GM21515 (cell line): ENCODE data around the gene RORB.
"Not testable (repeated sequence)": the region's sequence is repeated elsewhere in the genome, so short reads cannot be mapped to it uniquely, and the experiment has no call there.

ENCODE experiments used
- ATAC-seq: cut with Tn5 transposase; IDR thresholded peaks from one replicate; pipeline ENCODE4 v1.9.1; 2021; ENCODE audit not compliant: unreplicated experiment

Gene RORB

DNA sequence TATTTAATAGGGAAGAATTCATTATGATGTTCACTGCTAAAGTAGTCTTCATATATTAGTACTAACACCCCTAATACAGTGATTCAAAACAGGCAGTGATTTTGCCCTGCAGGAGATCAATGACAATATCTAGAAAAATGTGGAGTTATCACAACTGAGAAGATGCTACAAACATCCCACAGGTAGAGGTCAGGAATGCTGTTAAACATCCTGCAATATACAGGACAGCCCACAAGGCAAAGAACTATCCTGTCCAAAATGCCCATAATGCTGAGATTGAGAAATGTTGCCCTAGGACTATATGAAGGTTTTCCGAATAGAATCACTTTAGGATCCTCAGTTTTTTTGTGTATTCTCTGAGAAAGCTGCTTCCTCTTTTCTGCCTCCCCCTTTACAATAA is 15.3 kb downstream of the RORB start:
- ATAC-seq, result no peak

DNA sequence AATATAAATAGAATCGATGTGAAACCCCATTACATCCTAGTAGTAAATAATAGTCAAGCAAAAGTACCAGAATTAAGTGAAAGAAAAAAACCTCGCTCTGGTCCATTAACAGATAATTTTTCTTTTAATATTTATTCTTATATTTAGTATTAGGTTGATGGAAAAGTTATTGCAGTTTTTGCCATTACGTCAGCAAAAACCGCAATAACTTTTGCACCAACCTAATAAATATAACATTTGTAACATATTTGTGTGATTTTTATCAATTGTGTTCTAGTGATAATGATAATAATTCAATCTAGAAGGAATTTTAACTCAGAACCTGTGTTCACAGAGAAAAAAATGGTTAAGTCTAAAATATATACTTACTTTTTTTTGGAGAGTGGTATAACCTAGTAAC is 16.1 kb downstream of the RORB start:
- ATAC-seq, result no peak

DNA sequence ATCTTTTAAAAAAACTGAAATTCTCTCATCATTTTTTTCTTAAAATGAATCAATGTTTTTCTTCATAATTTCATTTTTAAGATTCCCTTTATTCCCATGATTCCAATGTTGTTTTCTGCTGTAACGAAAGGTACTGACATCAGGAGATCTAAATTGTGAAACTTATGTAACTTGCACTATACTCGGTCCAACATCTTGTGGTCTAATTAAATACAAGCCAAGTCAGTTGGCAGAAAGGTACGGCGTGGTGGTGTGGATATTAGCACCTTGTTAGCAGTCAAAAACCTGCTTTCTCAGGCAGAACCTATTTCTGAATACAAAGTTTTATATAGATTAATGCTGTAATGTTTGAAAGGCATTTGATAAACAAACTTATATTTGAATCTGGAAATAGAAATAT is 20.1 kb downstream of the RORB start:
- no peak for ATAC-seq

DNA sequence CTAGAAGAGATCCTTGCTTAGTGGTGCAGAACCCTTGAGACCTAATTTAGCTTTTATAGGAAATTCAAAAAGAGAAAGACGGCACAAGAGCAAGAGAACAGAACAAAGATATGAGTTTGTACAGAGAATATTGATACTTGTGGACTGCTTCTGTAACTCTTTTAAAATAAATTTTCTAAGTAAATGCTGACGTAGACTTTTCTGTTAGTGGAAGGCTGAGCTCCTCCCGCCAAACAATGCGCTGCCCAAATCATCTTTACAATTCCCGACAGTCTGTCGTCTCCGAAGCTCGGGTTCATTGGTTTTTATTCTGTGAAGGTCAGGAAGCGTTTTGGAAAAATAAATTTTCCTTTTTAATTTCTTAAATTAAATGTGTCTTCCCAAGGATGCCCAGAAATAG is 22.3 kb downstream of the RORB start:
- ATAC-seq, result no peak

DNA sequence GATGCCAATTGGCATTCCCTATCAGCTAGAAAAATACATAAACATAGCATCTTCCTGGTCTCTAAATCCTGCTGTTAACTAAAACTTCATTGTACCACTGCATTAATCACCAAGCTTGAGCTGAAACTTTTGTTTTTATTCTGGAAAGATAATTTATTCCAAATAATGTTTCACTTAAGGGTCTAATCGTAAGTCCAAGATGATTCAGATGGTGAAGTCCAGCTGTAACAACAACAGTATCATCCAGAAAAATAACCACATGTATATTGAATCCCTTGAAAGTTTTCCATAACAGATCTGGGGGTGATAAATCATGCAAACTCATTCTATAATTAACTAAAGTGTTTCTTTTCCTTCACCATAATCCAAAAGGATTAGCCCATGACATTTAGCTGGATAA is 23.9 kb downstream of the RORB start:
- no peak for ATAC-seq

DNA sequence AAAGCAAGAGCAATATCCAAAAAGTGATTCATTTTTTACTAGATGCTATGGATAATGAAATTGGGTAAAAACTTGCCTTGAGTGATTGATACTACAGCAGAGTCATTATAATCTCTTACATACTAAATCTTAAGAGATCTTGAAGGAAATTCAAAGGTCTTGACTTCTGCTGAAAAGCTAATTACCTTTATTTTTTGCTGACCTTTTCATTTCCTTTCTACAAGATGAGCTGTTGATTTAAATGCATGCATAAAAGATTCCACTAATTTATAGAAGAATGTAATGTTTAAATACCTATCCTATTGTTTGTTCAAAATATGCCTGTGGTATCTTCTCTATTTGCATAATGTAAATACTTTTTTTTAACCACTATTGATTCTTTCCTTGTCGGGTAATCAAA is 27.2 kb downstream of the RORB start:
- no peak for ATAC-seq

DNA sequence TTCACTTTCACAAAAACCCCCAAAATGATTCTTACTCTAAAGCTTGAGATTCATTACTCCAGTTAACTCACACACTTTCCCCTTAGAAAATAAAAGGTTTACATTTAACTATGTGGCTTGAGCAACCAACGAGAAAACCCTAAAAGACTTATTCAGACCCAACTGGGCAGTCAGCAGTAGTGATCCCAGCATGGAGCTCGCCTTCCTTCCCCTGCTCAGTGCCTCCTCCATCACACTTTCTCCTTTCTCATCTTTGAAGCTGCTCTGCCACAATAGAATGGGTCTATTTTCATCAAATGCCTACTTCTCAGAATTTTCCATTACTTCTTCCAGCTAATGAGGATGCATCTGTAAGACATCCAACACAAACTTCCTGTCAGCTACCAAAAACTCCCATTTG is 29.1 kb downstream of the RORB start:
- ATAC-seq, result no peak

DNA sequence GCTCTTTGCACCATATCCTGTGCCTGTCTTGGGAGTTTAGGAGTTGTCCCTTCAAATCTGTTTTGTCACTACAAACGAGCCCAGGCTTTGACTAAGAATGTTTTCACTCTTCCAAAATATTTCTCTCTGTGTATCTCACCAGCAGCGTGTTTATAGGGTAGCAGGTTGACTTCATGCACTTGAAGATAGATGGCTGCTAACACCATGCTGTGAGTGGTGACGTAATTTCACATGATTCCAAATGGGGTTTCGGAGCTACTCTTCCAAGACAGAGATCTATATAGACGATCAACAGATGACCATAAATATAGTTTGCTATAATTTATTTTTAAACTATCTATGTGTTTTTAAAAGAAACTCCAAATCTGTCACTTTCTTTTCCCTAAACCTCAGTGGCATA is 30.6 kb downstream of the RORB start:
- ATAC-seq, result no peak

DNA sequence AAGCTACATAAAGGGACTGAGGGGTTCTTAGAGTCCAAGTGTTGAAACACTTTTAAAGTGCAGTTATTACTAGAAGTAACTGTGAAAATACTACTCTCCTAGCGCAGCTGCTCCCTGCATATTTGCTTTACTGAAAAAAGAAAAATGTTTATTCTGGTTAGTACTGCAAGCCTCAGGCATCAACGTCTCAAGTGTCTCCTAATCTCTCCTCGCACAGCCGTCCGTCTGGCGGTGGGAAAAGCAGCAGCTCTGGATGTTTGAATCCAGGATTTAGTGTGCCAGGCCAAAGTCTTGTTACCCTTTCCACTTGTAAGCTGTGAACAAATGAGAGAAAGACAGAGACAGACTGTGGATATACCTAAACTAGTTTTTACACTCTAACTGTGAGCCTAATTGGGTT is 31.1 kb downstream of the RORB start:
- no peak for ATAC-seq

DNA sequence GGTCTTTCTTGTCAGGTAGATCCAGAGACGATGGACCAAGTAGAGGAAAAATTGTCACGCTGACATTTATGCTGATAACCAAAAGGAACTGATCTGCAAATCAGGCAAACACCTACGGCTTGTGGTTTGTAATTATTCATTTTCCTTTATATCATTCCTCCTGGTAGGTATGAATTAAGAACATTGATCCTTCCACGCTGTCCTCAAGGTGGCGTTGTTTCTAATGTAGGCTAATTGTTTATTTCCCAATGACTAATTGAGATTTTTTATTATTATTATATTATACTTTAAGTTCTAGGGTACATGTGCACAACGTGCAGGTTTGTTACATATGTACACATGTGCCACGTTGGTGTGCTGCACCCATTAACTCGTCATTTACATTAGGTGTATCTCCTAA is 33.3 kb downstream of the RORB start:
- ATAC-seq, result not testable (repeated sequence)

DNA sequence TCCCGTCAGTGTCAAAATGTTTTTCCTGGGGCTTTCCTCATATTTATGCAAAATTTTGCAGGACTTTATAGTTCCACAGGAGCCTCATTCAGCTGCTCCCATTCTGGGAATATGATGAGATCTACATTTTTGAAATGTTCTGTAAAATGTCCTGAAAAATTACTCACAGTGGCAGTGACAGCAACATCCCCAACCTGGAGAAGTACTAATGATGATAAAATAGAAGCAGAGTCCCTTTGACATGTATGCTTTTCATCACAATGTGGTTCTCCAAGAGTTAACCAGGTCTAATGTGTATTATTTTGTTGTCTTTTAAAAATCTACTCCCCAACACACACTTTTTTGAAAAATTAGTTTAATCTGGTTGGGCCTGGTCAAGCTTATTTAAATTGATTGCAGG is 36.1 kb downstream of the RORB start:
- ATAC-seq, result no peak

DNA sequence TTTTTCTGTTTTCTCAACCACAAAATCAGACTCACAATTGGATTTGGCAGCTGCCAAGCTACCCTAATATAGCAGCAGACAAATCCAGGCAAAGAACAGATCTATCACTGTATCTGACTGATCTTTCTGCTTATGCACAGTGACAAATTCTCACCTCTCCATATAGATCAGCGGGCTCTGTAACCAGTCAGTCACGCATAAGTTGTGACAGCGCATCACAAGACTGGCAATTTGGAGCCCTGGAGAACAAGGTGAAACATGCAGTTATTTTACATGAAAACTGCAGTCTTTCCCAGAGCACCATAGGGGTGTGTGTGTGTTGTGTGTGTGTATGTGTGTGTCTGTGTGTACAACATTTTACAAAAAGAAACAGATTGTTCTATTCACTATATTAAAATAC is 37.7 kb downstream of the RORB start:
- no peak for ATAC-seq

DNA sequence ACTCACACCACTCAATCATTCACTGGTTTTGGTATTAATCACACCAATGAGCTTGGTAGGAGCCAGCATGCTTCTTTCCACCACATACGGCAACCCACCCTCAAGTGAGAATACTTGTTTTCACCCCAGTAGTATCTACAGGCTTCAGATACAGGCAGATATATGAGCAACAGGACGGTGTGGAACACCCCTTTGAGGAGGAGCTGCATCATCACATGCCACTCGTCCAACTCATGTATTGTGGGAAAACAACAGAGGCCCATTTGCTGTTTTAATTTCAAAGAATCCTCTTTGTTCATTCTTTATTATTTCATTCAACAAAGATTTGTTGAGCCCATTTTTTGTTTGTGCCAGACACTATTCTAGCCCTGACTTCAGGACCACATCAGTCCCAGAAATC is 46.0 kb downstream of the RORB start:
- no peak for ATAC-seq

DNA sequence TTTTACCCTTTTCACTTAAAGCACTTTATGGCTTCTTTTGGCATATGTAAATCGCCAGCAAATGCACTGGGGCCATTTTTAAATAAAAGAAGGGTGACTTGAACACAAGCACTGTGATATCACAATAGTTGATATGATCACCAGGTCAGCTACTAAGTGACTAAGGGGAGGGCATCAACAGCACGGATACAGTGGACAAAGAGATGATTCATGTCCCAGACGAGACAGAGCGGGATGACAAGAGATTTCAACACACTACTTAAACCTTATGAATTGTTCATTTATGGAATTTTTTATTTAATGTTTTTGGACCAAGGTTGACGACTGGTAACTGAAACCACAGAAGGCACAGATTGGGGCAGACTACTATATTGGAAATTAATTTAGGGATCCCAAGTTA is 54.1 kb downstream of the RORB start:
- ATAC-seq, result no peak

DNA sequence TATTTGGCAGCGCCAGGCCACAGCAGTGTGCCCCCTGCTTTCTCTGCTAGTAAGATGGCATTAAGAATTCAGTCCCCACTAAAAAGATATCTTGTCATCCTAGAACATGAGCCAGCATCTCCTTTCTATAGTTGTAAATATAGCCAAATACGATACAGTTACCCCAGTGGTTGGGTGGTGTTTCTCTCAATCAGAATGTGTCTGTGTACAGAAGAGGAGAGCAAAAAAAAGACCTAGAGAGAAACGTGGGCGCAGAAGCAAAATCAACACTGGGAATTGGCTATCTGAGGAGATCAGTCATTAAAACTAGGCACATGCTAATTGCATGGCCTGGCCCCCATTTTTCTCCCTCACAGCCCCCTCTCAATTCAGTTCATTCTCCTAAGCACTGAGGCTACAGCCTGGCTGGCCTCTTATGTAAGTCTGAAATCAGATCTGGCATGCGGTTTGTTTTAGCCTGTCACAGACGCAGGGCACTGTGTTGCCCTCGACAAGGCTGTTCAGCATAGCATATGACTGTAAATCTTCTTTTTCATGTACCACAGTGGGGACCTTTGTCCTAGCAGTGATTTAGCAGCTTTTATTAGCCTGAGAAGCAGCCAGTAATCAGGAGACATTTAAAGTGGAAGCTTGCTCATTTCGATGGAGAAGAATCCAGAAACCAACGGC is 57.8 kb downstream of the RORB start:
- ATAC-seq, result no peak

DNA sequence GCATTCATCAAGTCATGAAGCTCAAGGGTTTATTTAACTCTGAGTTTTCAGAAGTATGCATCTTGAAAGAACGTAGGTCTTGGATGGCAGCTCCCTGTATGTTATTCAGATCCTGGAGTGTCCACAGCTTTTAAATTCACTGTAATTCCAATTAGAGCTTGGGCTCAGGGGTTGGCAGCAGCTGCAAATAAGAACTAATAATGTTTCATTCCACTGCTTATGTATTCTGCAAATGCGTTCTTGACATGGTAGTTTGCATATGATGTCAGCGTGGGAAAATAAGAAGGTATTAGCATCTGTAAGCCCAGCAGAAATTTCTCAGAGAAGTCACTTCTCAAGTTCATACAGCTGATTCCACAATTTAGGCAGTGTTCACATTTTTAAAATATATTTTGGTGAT is 58.4 kb downstream of the RORB start:
- no peak for ATAC-seq

DNA sequence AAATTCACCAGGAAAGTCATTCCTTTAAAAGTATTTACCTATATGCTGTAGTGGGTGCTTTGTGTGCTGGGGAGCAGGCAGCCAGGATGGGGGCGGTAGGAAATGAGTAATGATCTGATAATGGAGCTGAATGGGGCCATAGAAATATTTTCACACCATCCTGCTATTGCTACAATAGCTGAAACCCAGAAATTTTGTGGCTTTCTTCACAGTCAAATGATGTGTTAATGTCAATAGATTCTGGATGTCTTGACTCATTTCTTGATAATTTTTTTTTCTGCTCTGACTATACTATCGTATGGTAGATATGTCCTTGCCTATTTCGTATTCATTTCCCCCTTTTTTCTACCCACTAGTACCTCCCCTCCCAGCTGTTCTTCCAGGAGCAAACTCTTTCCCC is 59.5 kb downstream of the RORB start:
- peak; percentile 76 for ATAC-seq

DNA sequence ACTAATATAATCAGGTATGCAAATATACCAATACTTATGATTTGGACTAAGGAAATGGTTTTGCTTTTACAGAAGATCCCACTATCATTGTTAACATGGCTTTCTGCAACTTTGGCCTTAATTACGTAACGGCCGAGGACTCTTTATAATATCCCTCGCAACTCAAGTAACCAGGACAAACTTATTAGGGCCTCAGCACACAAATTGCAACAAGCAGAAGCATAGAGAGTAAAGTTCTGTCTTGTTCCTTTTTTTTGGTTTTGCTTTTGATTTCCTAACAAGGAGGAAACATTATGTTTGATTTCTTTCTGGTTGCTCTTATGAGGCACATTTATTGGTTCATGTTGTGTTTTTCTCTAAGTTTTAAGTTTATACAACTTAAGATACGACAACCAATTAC is 60.4 kb downstream of the RORB start:
- peak; percentile 30 for ATAC-seq

DNA sequence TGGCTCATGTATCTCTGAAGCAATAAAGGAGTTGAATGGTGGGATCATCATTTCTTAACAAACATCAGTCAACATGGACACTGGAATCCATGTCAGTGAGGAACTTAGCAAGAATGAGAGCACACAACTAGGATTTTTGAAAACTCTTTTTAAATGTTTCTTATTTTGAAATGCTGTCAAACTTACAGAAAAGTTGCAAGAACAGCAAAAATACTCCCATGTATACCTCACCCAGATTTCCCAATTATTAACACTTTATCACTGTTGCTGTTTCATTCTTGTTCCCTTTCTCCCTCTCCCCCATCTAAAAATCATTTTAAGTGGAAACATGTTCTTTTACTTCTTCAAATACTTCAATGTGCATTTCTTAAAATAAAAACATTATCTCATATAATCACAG is 65.5 kb downstream of the RORB start:
- no peak for ATAC-seq

DNA sequence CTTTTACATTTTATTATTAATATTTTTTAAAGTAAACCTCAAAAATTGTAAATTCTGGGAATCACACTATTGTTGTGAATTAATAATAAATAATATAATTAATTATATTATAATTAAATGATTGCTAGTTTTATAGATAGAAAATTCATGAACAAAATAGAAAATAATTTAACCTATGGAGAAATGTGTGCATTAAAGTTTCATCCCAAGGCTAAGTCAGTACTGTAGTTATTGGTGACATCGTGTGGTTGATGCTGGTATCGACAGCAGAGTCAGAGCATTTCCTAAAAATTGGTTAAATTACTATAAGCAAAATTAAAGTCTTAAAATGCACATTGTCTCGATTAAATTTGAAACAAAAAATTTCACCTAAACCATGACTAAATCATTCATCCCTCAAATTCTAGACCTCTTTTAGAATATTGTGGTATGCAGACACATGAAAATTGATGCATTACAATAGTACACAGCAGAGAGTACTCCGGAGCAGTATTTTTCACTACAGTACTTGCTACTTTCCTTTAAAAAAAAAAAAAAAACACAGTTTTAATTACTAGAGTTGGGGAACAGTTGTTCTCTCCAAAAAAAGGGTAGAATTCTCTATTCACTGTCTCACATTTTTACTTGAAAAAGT is 73.9 kb downstream of the RORB start:
- peak; percentile 86 for ATAC-seq

DNA sequence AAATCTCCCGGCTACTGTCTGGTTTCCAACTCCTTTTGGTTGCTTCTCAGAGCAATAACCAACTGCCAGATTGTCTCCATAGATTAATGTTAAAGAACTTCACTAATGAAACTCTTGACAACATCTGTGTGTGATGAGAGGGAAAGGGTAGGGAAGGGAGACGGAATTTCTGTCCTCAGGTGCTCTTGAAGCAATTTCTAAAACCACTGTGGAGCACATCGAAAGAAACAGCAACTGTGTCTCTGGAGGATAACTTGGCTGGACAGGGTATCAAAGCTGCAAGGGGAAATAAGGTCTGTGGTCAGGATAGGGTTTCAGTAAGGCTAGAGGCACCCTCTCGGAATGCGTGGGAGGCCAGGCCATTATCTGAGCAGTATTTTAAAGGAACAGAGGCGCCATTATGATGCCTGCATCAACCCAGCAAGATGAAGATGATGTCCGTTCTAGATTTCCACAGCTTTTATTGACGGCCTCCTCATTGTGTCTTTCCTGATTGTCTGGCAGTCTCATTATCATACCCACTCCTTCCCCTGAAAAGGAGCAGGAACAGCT is 76.6 kb downstream of the RORB start:
- ATAC-seq, result no peak

DNA sequence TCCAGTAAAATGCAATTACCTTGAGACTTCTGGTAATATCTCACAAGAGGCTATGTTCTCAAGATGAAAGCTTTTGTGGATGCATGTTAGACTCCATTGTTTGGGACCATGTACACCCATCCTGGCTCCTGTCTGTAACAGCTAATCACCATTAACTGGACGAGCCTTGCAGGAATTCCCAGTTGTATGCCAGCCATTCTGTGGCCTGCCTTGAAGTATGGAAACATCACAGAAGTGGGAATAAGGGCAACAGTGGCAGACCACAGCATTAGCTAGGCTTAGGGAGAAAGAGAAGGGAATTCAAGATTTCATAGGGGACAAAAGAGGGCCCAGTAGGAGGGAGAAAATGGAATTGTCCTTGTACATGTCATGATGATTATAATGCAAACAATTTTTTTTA is 79.0 kb downstream of the RORB start:
- no peak for ATAC-seq

DNA sequence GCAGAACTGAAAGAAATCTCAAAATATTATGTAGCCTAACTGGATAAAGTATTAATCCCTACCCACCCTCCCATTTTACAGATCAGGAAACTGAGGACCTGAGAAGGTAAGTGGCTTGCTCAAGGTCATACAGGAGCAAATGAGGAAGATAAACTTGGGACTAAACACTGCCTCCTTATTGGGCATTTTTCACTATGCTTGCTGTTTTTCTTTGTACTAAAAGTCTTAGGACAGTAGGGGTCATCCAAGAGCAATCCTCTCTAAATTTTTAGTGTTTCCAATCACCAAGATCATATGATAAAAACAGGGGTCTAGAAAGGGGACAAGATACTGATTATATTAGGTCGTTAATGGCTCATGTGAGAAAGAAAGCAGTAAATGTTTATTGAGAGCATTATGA is 80.8 kb downstream of the RORB start:
- ATAC-seq, result no peak
